BLaER1 treated with 17β-estradiol and CSF1 and Interleukin-3, amounts not matched to agents 10 nM and 100 nM (cell line): ENCODE results near the gene COMMD3.
A peak's percentile ranks its signal among the peaks of the same experiment; 100 is the strongest.

Experiments used
- H3K27ac ChIP-seq, 11 experiments: shearing (Covaris generic); formaldehyde crosslinking; 2 replicates each; pipeline ENCODE4 v1.8.1; 2022
- H3K27me3 ChIP-seq, 11 experiments: shearing (Covaris generic); formaldehyde crosslinking; 2 replicates each; pipeline ENCODE4 v1.8.1; 2022
- H3K36me3 ChIP-seq, 11 experiments: shearing (Covaris generic); formaldehyde crosslinking; 2 replicates each; pipeline ENCODE4 v1.8.1; 2022
- H3K4me1 ChIP-seq, 10 experiments: shearing (Covaris generic); formaldehyde crosslinking; 2 replicates each; pipeline ENCODE4 v1.8.1; 2022
- H3K4me2 ChIP-seq, 11 experiments: shearing (Covaris generic); formaldehyde crosslinking; 2 replicates each; pipeline ENCODE4 v1.8.1; 2022
- H3K4me3 ChIP-seq, 10 experiments: shearing (Covaris generic); formaldehyde crosslinking; 2 replicates each; pipeline ENCODE4 v1.8.1; 2022
- H3K9ac ChIP-seq, 11 experiments: shearing (Covaris generic); formaldehyde crosslinking; 2 replicates each; pipeline ENCODE4 v1.8.1; 2022
- H3K9me3 ChIP-seq, 11 experiments: shearing (Covaris generic); formaldehyde crosslinking; replicated peaks in 1 of 11; 2 replicates each; pipeline ENCODE4 v1.8.1; 2022
- H4K20me1 ChIP-seq, 11 experiments: shearing (Covaris generic); formaldehyde crosslinking; 2 replicates each; pipeline ENCODE4 v1.8.1; 2022
- Cebpa-rat ChIP-seq, 11 experiments: shearing (Covaris generic); IDR thresholded peaks; 2 replicates each; pipeline ENCODE4 v1.8.1; 2022

The COMMD3 gene

DNA sequence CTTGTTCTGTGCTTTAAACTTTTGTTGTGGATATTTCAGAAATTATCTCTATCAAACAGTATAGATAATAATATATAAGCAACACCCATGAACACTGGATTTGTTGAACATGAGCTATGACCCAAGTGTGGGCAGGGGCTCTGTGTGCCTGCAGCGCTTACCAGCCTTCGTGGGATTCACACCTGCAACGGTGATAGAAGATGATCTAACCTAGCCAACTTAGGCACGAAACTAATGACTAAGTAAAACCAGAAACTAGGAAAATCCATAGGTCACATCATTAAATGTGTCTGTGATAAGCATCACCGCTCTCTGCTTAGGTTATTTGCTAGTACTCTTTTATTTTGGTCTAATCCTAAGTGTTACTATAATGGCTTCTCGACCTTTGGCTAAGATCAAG lies 47.1 kb downstream of the COMMD3 start:
- no peaks in the 10 kb centered on the region for H3K36me3 ChIP-seq
- H3K9me3 ChIP-seq: no peaks in the 10 kb centered on the region; a peak in 1 of 22 replicates
- no peak for TF ChIP-seq Cebpa-rat (IDR thresholded peaks at IDR 0.05)
- peaks cover 0 to 15% (median 0%) of the 10 kb centered on the region in 10 experiments; a peak in 5 of 20 replicates for H3K4me1 ChIP-seq
- H3K9ac ChIP-seq: no peak overlapping the region
- no peaks in the 10 kb centered on the region for H4K20me1 ChIP-seq
- no peak overlapping the region for H3K4me3 ChIP-seq
- H3K27ac ChIP-seq: no peak overlapping the region
- no peaks in the 10 kb centered on the region for H3K27me3 ChIP-seq
- H3K4me2 ChIP-seq: no peak overlapping the region

- H3K36me3 ChIP-seq: no peaks in the 10 kb centered on the region
- H3K9me3 ChIP-seq: no peaks in the 10 kb centered on the region
- no peak for TF ChIP-seq Cebpa-rat (IDR thresholded peaks at IDR 0.05)
- H3K9ac ChIP-seq: no peak overlapping the region
- no peaks in the 10 kb centered on the region for H4K20me1 ChIP-seq
- H3K4me1 ChIP-seq: peaks cover 0 to 24% (median 4%) of the 10 kb centered on the region in 10 experiments; a peak in 14 of 20 replicates
- H3K4me3 ChIP-seq: no peak overlapping the region
- H3K27me3 ChIP-seq: no peaks in the 10 kb centered on the region
- H3K27ac ChIP-seq: no peak overlapping the region
- peak overlapping the region in 1 of 11 experiments; percentile 65; a peak in 3 of 22 replicates for H3K4me2 ChIP-seq
Measured at GRCh38 chr10:22364407-22365140, 48.4 kb downstream of the COMMD3 start.

DNA sequence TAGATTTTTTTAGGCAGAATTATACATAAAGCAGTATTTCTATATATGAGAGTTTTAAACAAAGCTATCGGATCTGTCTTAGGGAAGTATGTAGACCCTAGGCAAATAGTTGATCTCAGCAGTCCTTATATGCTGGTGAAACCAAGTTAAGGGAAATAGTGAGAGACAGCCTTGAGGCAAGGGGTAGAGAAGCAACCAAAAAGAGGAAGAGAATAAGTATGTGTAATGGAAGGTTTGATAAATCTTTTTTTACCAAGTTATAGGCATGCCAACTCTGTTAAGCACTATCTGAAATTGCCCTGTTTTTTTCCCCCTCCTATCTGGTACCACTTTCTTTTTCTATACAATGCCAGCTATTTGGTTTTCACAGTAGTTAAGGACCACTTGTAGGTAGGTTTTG lies 49.0 kb downstream of the COMMD3 start:
- H3K4me2 ChIP-seq: peak overlapping the region in 3 of 11 experiments; percentile 4 to 65 (median 45); a peak in 5 of 22 replicates
- no peaks in the 10 kb centered on the region for H3K9me3 ChIP-seq
- H4K20me1 ChIP-seq: no peaks in the 10 kb centered on the region

DNA sequence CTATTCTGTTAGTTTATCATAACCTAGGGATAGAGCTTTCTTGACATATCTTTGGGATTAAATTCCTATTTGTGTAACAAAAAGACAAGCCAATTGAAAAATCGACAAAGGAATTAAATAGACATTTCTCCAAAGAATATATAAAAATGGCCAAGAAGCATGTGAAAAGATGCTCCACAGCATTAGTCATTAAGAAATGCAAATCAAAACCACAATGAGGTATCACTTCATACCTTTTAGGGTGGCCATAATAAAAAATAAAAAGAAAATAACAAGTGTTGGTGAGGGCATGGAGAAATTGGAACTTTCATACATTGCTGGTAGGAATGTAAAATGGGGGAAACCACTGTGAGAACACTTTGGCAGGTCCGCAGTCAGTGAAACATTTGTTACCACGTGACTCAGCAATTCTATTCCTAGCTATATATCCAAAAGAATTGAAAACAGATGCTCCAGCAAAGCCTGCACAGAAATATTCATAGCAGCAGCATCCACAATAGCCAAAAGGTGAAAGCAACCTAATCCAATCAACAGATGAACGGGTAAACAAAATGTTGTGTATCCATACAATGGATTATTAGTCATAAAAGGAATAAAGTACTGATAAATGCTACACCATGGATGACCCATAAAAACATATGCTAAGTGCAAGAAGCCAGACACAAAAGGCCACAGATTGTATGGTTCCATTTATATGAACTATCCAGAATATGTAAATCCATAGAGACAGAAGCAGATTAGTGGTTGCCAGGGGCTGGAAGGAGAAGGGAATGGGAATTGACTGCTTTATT lies 49.7 kb downstream of the COMMD3 start:
- peaks cover 9 to 36% (median 16%) of the 10 kb centered on the region in 10 experiments; a peak in 16 of 20 replicates for H3K4me1 ChIP-seq
- H3K9ac ChIP-seq: no peak overlapping the region
- no peak overlapping the region for H3K27ac ChIP-seq
- TF ChIP-seq Cebpa-rat (IDR thresholded peaks at IDR 0.05): no peak
- H4K20me1 ChIP-seq: no peaks in the 10 kb centered on the region
- H3K4me2 ChIP-seq: peak overlapping the region in 3 of 11 experiments; percentile 4 to 65 (median 45); a peak in 5 of 22 replicates
- H3K36me3 ChIP-seq: no peaks in the 10 kb centered on the region
- no peaks in the 10 kb centered on the region for H3K27me3 ChIP-seq
- no peaks in the 10 kb centered on the region for H3K9me3 ChIP-seq
- no peak overlapping the region for H3K4me3 ChIP-seq

More for the DNA sequence above, 49.0 kb downstream of the COMMD3 start:
- TF ChIP-seq Cebpa-rat (IDR thresholded peaks at IDR 0.05): no peak
- Histone ChIP-seq H3K27ac (no peak overlapping the region), H3K9ac (no peak overlapping the region), H3K4me1 (peaks cover 6 to 30% (median 10%) of the 10 kb centered on the region in 10 experiments; a peak in 16 of 20 replicates), H3K27me3 (no peaks in the 10 kb centered on the region), H3K4me3 (no peak overlapping the region), H3K36me3 (no peaks in the 10 kb centered on the region)

DNA sequence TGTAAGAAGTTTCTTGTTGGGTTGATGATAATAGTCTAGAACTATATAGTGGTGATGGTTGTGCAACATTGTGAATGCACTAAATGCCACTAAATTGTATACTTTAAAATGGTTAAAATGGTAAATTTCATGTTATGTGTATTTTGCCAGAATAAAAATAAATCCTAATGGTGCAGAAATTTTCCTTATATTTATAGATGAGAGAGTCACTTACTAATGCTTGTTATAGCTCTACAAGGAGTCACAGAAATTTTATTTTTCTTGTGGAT lies 50.2 kb downstream of the COMMD3 start:
- H3K27ac ChIP-seq: no peak overlapping the region
- TF ChIP-seq Cebpa-rat (IDR thresholded peaks at IDR 0.05): no peak
- peaks cover 9 to 40% (median 17%) of the 10 kb centered on the region in 10 experiments; a peak in 16 of 20 replicates for H3K4me1 ChIP-seq
- no peaks in the 10 kb centered on the region for H3K27me3 ChIP-seq
- H3K4me3 ChIP-seq: no peak overlapping the region
- no peak overlapping the region for H3K4me2 ChIP-seq
- no peaks in the 10 kb centered on the region for H3K9me3 ChIP-seq
- no peaks in the 10 kb centered on the region for H4K20me1 ChIP-seq
- H3K9ac ChIP-seq: no peak overlapping the region
- no peaks in the 10 kb centered on the region for H3K36me3 ChIP-seq

DNA sequence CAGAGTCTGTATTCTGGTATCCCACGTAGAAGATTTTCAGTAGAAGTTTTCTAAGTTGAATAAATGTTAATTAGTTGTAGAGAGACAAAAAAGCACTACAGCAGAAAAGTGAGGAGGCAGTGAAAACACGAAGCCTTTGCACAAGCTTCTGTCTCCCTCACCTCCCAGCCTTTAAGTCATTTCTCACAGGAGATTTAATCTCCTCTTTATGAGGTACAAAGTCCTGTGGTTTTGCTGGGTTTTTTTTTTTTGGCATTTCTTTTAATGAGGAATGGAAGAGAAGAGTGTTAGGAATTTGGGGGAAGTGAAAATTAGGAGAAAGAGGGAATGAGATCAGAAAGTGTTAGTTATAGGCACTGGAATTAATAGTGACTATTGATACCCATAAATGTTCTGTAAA lies 50.6 kb downstream of the COMMD3 start:
- Histone ChIP-seq H3K4me2 (no peak overlapping the region), H3K27me3 (no peaks in the 10 kb centered on the region), H3K4me3 (no peak overlapping the region), H4K20me1 (no peaks in the 10 kb centered on the region), H3K9me3 (no peaks in the 10 kb centered on the region), H3K4me1 (peaks cover 9 to 40% (median 17%) of the 10 kb centered on the region in 10 experiments; a peak in 16 of 20 replicates), H3K36me3 (no peaks in the 10 kb centered on the region), H3K27ac (no peak overlapping the region), H3K9ac (no peak overlapping the region)
- no peak for TF ChIP-seq Cebpa-rat (IDR thresholded peaks at IDR 0.05)

GRCh38 chr10:22367471-22367870 lies 51.3 kb downstream of the COMMD3 start:
- Histone ChIP-seq H3K4me3 (no peak overlapping the region), H3K4me1 (peaks cover 9 to 40% (median 17%) of the 10 kb centered on the region in 10 experiments; a peak in 16 of 20 replicates), H3K9ac (no peak overlapping the region), H3K27ac (no peak overlapping the region), H4K20me1 (no peaks in the 10 kb centered on the region), H3K9me3 (no peaks in the 10 kb centered on the region), H3K36me3 (no peaks in the 10 kb centered on the region), H3K4me2 (no peak overlapping the region), H3K27me3 (no peaks in the 10 kb centered on the region)
- TF ChIP-seq Cebpa-rat (IDR thresholded peaks at IDR 0.05): no peak

DNA sequence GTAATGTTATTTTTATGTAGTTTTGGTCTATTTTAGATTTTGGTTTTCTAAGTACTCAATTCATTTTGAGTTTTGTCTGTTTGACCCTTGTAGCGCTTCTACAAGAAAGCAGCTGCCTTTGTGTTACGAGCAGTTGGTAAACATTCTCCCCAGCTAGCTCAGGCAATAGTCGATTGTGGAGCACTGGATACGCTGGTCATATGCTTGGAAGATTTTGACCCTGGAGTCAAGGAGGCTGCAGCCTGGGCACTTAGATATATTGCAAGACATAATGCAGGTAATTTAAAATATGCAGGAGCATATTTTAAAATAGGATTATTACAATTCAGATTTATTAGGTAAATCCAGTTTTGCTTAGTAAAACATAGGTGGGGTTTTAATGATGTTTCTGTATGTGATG lies 52.2 kb downstream of the COMMD3 start:
- H3K27me3 ChIP-seq: no peaks in the 10 kb centered on the region
- TF ChIP-seq Cebpa-rat (IDR thresholded peaks at IDR 0.05): no peak
- H3K4me3 ChIP-seq: no peak overlapping the region
- no peaks in the 10 kb centered on the region for H4K20me1 ChIP-seq
- no peak overlapping the region for H3K27ac ChIP-seq
- H3K36me3 ChIP-seq: no peaks in the 10 kb centered on the region
- H3K9me3 ChIP-seq: no peaks in the 10 kb centered on the region
- H3K4me2 ChIP-seq: no peak overlapping the region
- no peak overlapping the region for H3K9ac ChIP-seq
- H3K4me1 ChIP-seq: peaks cover 9 to 40% (median 17%) of the 10 kb centered on the region in 10 experiments; a peak in 16 of 20 replicates

GRCh38 chr10:22368981-22369380 lies 52.8 kb downstream of the COMMD3 start:
- no peaks in the 10 kb centered on the region for H4K20me1 ChIP-seq
- no peaks in the 10 kb centered on the region for H3K9me3 ChIP-seq
- H3K4me2 ChIP-seq: peak overlapping the region in 3 of 11 experiments; percentile 19 to 62 (median 27); a peak in 4 of 22 replicates
- TF ChIP-seq Cebpa-rat (IDR thresholded peaks at IDR 0.05): no peak
- no peak overlapping the region for H3K4me3 ChIP-seq
- peaks cover 9 to 40% (median 17%) of the 10 kb centered on the region in 10 experiments; a peak in 16 of 20 replicates for H3K4me1 ChIP-seq
- no peak overlapping the region for H3K9ac ChIP-seq
- no peaks in the 10 kb centered on the region for H3K27me3 ChIP-seq
- H3K27ac ChIP-seq: no peak overlapping the region
- no peaks in the 10 kb centered on the region for H3K36me3 ChIP-seq
